GM19043 (cell line): ENCODE results near the gene ARHGAP18.
"Not testable (repeated sequence)": the region's sequence is repeated elsewhere in the genome, so short reads cannot be mapped to it uniquely, and the experiment has no call there.

Experiments
- ATAC-seq: cut with Tn5 transposase; IDR thresholded peaks from one replicate; pipeline ENCODE4 v1.9.1; 2021; ENCODE audit warnings: low read depth; ENCODE audit not compliant: unreplicated experiment

Gene ARHGAP18

DNA sequence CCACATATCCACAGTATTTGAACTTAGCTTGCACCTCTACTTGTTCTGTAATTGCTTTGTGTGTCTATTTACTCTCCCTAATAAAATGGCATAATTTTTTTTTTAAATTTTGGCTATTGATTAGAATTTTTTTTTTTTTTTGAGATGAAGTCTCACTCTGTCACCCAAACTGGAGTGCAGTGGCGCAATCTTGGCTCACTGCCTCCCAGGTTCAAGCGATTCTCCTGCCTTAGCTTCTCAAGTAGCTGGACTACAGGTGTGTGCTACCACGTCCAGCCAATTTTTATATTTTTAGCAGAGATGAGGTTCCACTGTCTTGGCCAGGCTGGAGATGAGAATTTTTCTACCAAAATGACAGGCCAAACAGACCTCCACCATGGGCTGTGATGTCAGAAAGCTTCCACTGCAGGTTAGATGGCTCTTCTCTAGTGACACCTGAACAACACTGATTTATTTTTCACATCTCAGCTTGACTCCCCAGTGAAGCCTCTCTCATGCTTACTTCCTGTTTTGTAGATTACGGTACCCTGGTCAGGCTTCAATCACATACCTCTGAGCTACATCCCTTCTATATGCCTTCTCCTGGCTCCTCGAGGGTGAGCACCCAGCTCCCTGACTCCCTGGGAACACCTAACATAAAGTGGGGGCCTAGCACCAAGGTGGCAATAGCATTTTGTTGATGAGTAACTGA, 112.8 kb downstream of the ARHGAP18 start:
- ATAC-seq: peak; percentile 48

GRCh38 chr6:129596522-129596921, 113.5 kb downstream of the ARHGAP18 start:
- ATAC-seq: no peak

- no peak for ATAC-seq
Measured at GRCh38 chr6:129593233-129593564, 116.8 kb downstream of the ARHGAP18 start.

GRCh38 chr6:129592516-129593232, 117.3 kb downstream of the ARHGAP18 start:
- no peak for ATAC-seq

GRCh38 chr6:129590408-129591022, 119.5 kb downstream of the ARHGAP18 start:
- ATAC-seq: no peak

- no peak for ATAC-seq
Measured at GRCh38 chr6:129586815-129587214, 123.2 kb downstream of the ARHGAP18 start.

DNA sequence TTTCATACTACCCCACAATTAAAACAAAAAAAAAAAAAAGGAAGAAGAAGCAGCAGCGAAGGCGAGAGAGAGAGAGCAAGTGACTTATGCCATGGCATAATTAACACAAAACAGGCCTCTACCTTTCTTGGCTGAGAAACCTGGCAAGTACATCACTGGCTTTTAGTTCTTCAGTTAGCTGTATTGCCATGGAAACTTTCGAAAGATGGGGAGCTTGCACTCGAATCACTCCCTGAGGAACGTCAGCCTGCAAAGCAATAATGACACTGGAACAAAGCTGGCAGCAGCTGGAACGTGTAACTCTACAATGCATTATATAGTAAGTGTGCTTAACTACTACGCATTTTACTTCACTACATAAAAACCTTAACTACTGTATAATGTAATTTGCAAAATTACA, 126.1 kb downstream of the ARHGAP18 start:
- ATAC-seq: no peak

- no peak for ATAC-seq
Measured at GRCh38 chr6:129578315-129578714, 131.7 kb downstream of the ARHGAP18 start.

DNA sequence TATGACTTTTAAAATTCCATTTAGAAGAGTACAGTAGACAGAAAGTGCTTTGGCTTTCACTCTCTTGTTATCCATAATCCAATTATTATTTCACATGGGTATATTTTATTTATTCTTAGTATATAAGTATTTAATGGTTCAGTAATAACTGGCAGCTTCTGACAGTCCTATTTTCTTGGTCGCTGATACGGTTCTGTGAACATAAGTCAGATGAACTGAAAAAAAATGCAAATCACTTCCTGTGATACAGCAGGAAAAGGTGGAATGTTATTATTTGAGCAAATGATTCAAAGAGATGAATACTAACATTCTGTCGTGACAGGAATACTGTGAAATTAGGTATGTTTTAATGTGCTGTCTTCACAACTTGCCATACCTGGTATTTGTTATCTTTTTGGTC, 132.3 kb downstream of the ARHGAP18 start:
- ATAC-seq: no peak

- no peak for ATAC-seq
Measured at GRCh38 chr6:129576456-129576855, 133.5 kb downstream of the ARHGAP18 start.

- ATAC-seq: no peak
Measured at GRCh38 chr6:129575378-129576118, 134.4 kb downstream of the ARHGAP18 start.

GRCh38 chr6:129574605-129575004, 135.4 kb downstream of the ARHGAP18 start:
- not testable (repeated sequence) for ATAC-seq

GRCh38 chr6:129570929-129571328, 139.0 kb downstream of the ARHGAP18 start:
- ATAC-seq: not testable (repeated sequence)

DNA sequence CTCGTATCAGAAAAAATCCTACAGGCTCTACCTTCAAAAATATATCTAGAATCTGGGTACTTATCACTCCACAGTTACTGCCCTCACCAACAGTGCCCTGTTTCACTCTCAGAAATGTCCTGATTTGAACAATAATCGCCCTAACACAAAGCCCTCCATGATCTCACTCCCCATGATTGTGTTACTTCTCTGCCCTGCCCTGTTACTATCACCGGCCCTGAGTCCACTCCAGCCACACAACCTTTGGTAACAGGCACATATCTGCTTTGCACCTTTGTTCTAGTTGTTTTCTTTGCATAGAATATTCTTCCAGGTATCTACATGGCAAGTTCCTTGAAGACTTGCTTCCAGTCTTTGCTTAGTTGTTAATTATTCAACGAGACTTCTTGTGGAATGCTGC, 142.0 kb downstream of the ARHGAP18 start:
- no peak for ATAC-seq

GRCh38 chr6:129567374-129567773, 142.6 kb downstream of the ARHGAP18 start:
- ATAC-seq: no peak

DNA sequence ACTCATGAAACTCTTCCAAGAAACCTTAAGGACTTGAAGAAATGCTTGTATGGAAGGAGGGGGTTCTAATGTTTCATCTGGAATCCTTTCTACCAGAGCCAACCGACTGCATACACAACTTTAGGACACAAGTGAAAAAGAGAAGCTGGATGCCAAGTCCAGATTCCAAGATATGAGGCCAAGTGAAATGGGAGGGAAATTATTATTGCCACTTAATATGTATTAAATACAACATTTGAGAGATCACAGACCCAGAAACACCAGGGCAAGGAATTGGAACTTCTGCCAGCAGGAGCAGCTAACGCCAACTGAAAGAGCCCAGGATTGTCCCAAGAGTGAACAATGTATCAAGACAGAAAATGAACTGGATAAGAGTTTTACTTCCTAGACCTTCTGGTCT, 144.2 kb downstream of the ARHGAP18 start:
- no peak for ATAC-seq

DNA sequence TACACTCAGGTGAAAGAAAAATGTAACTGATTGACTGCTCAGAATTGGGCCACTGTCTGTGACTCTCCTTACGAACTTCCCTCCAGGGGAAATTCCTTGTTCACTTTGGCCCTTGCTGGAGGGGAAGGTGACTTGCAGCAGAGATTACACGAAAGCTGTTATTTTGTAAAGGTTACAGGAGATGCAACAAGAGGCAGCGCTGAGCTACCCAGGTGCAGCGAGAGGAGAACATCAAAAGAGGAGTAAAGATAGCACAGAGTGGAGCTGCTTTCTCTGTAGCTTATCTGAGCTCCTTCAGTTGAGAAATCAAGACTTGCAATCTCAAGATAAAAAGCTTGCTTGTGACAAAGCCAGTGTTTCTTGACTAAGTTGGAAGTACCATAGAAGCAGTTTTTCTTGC, 144.6 kb downstream of the ARHGAP18 start:
- ATAC-seq: no peak

DNA sequence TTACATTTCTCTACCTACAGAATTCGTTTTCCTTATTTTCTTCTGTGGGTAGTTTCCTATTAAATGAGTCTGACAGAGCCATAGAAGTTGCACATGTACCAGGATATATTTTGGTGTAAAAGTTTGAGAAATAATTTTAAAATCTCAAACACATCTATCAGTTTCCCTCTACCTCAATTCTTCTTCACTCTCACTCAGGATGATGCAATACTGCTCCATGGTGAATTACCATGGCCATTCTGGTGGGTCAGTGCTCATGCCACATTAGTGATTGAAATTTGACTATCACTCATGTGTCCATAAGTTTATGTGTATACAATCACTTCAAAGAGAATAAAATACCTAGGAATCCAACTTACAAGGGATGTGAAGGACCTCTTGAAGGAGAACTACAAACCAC, 151.7 kb downstream of the ARHGAP18 start:
- no peak for ATAC-seq

DNA sequence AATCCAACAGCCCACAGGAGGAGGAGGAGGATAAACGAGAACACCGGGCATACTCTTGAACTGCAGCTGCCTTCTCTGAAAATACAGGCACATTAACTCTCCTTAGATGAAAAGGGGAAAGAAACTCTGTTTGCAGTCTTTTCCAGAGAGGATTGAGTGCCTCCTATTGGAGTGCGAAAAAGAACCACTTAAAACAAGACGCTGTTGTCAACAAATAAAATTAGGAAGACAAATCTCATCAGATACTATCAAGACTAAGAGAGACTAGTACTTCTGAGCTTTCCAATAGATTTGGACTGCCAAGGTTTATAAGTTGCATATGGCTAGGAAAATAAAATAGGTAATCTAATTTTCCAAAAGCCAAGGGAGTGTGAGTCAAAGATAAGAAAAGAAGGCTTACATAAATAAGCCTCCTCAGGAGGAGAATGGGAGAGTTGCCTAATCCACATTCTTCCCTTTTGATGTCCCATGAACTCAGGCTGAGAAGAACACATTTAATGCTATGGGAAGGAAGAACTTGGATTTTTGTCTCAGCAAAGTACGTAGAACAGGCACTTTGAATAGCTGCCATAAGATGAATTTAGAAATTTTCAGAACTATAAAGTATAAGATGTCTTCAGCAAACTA, 154.7 kb downstream of the ARHGAP18 start:
- ATAC-seq: no peak

DNA sequence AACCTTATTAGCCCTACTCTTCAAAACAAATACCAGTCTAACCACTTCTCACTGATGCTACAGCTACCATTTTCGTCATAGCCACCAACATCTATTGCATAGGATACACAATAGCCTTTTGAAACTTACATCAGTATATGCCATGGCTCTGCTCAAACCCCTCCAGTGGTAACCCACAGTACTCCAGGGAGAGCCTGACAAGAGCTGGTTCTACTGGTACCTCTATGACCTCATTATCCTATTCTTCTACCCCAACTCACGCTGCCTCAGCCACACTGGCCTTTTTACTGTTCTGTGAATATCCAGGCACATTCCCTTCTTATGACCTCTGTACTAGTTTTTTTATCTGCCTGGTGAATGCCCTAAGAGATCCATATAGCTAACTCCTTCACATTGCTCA, 157.6 kb downstream of the ARHGAP18 start:
- ATAC-seq: no peak

GRCh38 chr6:129551486-129551885, 158.5 kb downstream of the ARHGAP18 start:
- no peak for ATAC-seq
